Caco-2 (cell line): Measurements from ENCODE around the gene CNGA3. TPM values are rescaled to one million over a fixed set of nuclear protein-coding genes. Genes with fewer than 3 reads are reported as not detected.

ENCODE experiments used
- BruUV-seq: library from RNA; stranded (reverse); fragments of 400-500 nt; replicated peaks from 2 replicates; lab custom pipeline; 2021; lab: Mats Ljungman, UMichigan
- CTCF ChIA-PET: fragments of 300-600 bp; sonication (Branson Sonifier 250); formaldehyde crosslinking; loops from one replicate; lab custom pipeline; 2022; ENCODE audit warnings: antibody characterized with exemption; lab: Charles Lee
- POLR2A ChIA-PET: fragments of 300-600 bp; sonication (Branson Sonifier 250); formaldehyde crosslinking; loops from one replicate; lab custom pipeline; 2022; ENCODE audit warnings: antibody characterized with exemption; lab: Charles Lee
- DNase-seq, 2 experiments: peaks; one replicate each; pipeline versions ENCODE4 v3.0.0 to v3.0.0-alpha.2; 2020 to 2022
- H3K27me3 ChIP-seq: replicated peaks from 2 replicates; pipeline ENCODE4 v1.6.0; 2011; ENCODE audit warnings: low read length; ENCODE audit not compliant: control insufficient read depth, insufficient read depth
- H3K36me3 ChIP-seq: 2 replicates; pipeline ENCODE4 v1.5.1; 2011; ENCODE audit warnings: low read length; ENCODE audit not compliant: control insufficient read depth, insufficient read depth
- H3K4me1 ChIP-seq: fragments of 250-450 bp; sonication (Bioruptor Pico); 2 replicates; pipeline ENCODE4 v1.5.1; 2020; ENCODE audit warnings: mild to moderate bottlenecking
- H3K4me3 ChIP-seq: 2 replicates; pipeline ENCODE4 v1.5.1; 2011; ENCODE audit warnings: low read depth, mild to moderate bottlenecking, control low read depth, low read length
- H3K9me3 ChIP-seq: fragments of 250-450 bp; sonication (Bioruptor Pico); 2 replicates; pipeline ENCODE4 v1.5.1; 2020; ENCODE audit warnings: mild to moderate bottlenecking, moderate library complexity
- H3K27ac Mint-ChIP-seq: one replicate; pipeline ENCODE4 v1.8.0; 2022; ENCODE audit warnings: mixed read lengths; ENCODE audit not compliant: unreplicated experiment
- H3K27me3 Mint-ChIP-seq: one replicate; pipeline ENCODE4 v1.8.0; 2022; ENCODE audit warnings: mixed read lengths; ENCODE audit not compliant: insufficient read depth, unreplicated experiment
- H3K36me3 Mint-ChIP-seq: one replicate; pipeline ENCODE4 v1.8.0; 2022; ENCODE audit warnings: mild to moderate bottlenecking, mixed read lengths; ENCODE audit not compliant: insufficient read depth, unreplicated experiment
- H3K4me1 Mint-ChIP-seq: one replicate; pipeline ENCODE4 v1.8.0; 2022; ENCODE audit warnings: low read depth, mixed read lengths; ENCODE audit not compliant: unreplicated experiment
- H3K4me3 Mint-ChIP-seq: one replicate; pipeline ENCODE4 v1.8.0; 2022; ENCODE audit warnings: mild to moderate bottlenecking, moderate library complexity, mixed read lengths; ENCODE audit not compliant: unreplicated experiment
- H3K9me3 Mint-ChIP-seq: one replicate; pipeline ENCODE4 v1.8.0; 2022; ENCODE audit warnings: mixed read lengths; ENCODE audit not compliant: unreplicated experiment
- intact Hi-C: fragments of 100-400 bp; cut with micrococcal nuclease; formaldehyde crosslinking; loops from one replicate; pipeline ENCODE4 v1.10.0; 2022; ENCODE audit not compliant: unreplicated experiment
- total RNA-seq: library from RNA; stranded (reverse); gene quantifications from 2 replicates; pipeline ENCODE4 v1.2.3, GENCODE V29; 2022
- TF ChIP-seq, protein P1 (sequence below), 2 experiments: fragments of 200-600 bp in 1 of 2; IDR thresholded peaks; 1 replicate in 1 of 2; 2 replicates in 1 of 2; pipeline versions ENCODE4 v1.5.1 to v1.8.0; 2011 to 2022; ENCODE audit warnings: antibody characterized with exemption in 1 of 2, control low read depth in 1 of 2, inconsistent platforms in 1 of 2, low read depth in 1 of 2, low read length in 1 of 2, mild to moderate bottlenecking in 1 of 2, moderate library complexity in 1 of 2; ENCODE audit not compliant: insufficient read depth in 1 of 2, severe bottlenecking in 1 of 2, unreplicated experiment in 1 of 2

The CNGA3 gene
- total RNA-seq, 1 experiment from 2014 or later: not detected

DNA sequence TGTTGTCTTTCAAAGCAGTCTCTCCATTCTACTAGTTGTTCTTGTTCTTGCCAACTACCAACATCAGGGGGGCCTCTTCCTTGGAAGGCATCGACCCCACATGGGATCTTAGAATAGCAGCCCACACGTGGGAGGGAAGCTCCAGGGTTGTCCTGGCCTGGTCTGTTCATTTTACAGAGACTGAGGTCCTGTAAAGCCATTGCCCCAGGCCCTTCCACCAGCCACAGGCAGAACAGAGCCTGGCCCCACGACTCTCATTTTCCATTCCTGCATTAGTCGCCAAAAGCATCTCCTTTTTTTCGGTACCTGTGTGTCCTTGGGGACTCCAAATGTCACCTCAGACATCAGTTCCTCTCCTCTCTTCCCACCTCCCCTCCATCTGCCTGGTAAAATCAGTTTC, 28.0 kb downstream of the CNGA3 start:
- H3K4me1 ChIP-seq: no peaks in the 10 kb centered on the region
- no TSS peak for BruUV-seq
- POLR2A ChIA-PET: no interaction called here
- no peak overlapping the region for H3K4me3 Mint-ChIP-seq
- no peak overlapping the region for H3K4me3 ChIP-seq
- CTCF ChIA-PET: no interaction called here
- no peaks in the 10 kb centered on the region; the same call in 1 of the 2 replicates for H3K27me3 ChIP-seq
- H3K27me3 Mint-ChIP-seq: peaks cover 2% of the 10 kb centered on the region
- intact Hi-C loops: loop anchor here (10.0 kb wide), 1 partner anchor 189 kb away; no protein-coding TSS in a partner anchor
- no peak overlapping the region for H3K27ac Mint-ChIP-seq
- DNase-seq: no peak
- H3K9me3 ChIP-seq: no peaks in the 10 kb centered on the region
- TF ChIP-seq, protein P1, sequence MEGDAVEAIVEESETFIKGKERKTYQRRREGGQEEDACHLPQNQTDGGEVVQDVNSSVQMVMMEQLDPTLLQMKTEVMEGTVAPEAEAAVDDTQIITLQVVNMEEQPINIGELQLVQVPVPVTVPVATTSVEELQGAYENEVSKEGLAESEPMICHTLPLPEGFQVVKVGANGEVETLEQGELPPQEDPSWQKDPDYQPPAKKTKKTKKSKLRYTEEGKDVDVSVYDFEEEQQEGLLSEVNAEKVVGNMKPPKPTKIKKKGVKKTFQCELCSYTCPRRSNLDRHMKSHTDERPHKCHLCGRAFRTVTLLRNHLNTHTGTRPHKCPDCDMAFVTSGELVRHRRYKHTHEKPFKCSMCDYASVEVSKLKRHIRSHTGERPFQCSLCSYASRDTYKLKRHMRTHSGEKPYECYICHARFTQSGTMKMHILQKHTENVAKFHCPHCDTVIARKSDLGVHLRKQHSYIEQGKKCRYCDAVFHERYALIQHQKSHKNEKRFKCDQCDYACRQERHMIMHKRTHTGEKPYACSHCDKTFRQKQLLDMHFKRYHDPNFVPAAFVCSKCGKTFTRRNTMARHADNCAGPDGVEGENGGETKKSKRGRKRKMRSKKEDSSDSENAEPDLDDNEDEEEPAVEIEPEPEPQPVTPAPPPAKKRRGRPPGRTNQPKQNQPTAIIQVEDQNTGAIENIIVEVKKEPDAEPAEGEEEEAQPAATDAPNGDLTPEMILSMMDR (IDR thresholded peaks at IDR 0.05; ENCODE audit: insufficient read depth in 1 of 2, low read depth in 1 of 2, low read length in 1 of 2, severe bottlenecking in 1 of 2, unreplicated experiment in 1 of 2): no peak
- no peaks in the 10 kb centered on the region for H3K36me3 ChIP-seq
- H3K4me1 Mint-ChIP-seq: no peaks in the 10 kb centered on the region
- H3K36me3 Mint-ChIP-seq: no peaks in the 10 kb centered on the region
- H3K9me3 Mint-ChIP-seq: no peaks in the 10 kb centered on the region

DNA sequence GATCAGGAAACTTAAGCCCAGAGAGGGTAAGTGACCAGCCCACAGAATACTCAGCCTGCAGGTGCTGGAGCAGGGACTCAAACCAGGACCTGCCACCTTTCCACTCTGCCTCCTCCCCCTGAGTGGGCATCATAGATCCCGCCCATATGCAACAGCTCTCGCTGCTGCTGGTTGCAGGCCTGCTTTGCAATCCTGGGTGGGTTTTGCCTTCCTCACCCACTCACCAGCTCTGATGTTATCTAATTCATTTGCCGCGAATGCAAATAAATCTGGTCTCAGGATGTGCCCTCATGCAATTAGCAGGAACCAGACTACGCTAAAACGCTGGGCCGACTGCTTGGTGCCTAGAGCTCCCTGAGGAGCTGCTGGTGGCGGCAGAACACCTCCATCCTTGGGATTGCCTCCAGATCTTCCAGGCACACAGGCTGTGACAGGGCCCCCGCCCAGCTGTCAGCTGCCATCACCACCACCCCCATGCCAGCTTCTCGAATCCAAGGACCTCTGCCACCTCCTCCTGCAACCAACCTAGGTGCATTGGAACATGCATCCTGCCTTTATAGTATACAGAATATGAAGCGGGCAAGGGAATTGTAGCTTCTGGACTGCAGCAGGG, 28.8 kb downstream of the CNGA3 start:
- Mint-ChIP-seq H3K27me3 (peaks cover 2% of the 10 kb centered on the region), H3K36me3 (no peaks in the 10 kb centered on the region), H3K4me1 (no peaks in the 10 kb centered on the region), H3K27ac (no peak overlapping the region), H3K4me3 (no peak overlapping the region), H3K9me3 (no peaks in the 10 kb centered on the region)
- no TSS peak for BruUV-seq
- TF ChIP-seq, protein P1 (IDR thresholded peaks at IDR 0.05; ENCODE audit: insufficient read depth in 1 of 2, low read depth in 1 of 2, low read length in 1 of 2, severe bottlenecking in 1 of 2, unreplicated experiment in 1 of 2): no peak
- CTCF ChIA-PET: interaction anchor here (0.6 kb wide), 1 partner anchor 222 kb away, joined by 4 read pairs; no protein-coding TSS in a partner anchor
- H3K9me3 ChIP-seq: no peaks in the 10 kb centered on the region
- H3K36me3 ChIP-seq: no peaks in the 10 kb centered on the region
- DNase-seq: no peak
- intact Hi-C loops: loop anchor here (10.0 kb wide), 1 partner anchor 190 kb away; no protein-coding TSS in a partner anchor
- H3K27me3 ChIP-seq: no peaks in the 10 kb centered on the region; the same call in 1 of the 2 replicates
- H3K4me1 ChIP-seq: no peaks in the 10 kb centered on the region
- POLR2A ChIA-PET: no interaction called here
- no peak overlapping the region for H3K4me3 ChIP-seq

DNA sequence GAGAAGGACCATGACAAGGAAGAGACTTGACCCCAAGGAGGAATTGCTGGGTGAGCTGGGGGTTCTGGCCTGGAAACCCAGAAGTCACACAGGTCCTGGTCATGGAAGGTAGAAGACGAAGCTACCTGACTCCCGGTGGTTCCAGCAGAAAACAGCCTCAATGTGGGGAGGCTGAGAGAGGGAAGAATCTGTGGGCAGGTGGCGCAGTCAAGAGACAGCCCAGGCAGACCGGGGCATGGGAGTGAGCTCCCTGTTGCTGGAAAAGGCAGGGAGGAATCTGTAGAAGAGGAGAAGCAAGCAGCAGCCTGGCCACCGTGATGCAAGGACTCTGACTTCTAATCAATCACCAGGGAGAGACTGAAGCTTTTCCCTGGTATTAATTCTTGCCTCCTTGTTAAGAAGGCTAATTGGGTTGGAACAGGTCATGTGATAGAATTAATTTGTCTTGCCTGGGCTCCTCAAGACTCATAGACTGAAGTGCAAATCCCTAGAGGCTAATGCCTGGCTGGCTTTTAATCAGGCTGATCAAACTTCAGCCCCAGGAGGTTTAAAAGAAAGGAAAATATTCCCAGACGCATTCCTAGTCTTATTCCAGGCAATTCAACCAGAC, 30.1 kb downstream of the CNGA3 start:
- H3K27me3 Mint-ChIP-seq: peaks cover 2% of the 10 kb centered on the region
- H3K9me3 ChIP-seq: no peaks in the 10 kb centered on the region
- POLR2A ChIA-PET: no interaction called here
- CTCF ChIA-PET: no interaction called here
- H3K27me3 ChIP-seq: no peaks in the 10 kb centered on the region; the same call in 1 of the 2 replicates
- H3K4me1 Mint-ChIP-seq: no peaks in the 10 kb centered on the region
- no peak overlapping the region for H3K27ac Mint-ChIP-seq
- intact Hi-C loops: loop anchor here (10.0 kb wide), 1 partner anchor 192 kb away; no protein-coding TSS in a partner anchor
- H3K36me3 ChIP-seq: no peaks in the 10 kb centered on the region
- H3K4me1 ChIP-seq: no peaks in the 10 kb centered on the region
- no peak overlapping the region for H3K4me3 Mint-ChIP-seq
- no peaks in the 10 kb centered on the region for H3K9me3 Mint-ChIP-seq
- H3K36me3 Mint-ChIP-seq: no peaks in the 10 kb centered on the region
- H3K4me3 ChIP-seq: no peak overlapping the region
- BruUV-seq: no TSS peak
- no peak for DNase-seq
- TF ChIP-seq, protein P1 (IDR thresholded peaks at IDR 0.05; ENCODE audit: insufficient read depth in 1 of 2, low read depth in 1 of 2, low read length in 1 of 2, severe bottlenecking in 1 of 2, unreplicated experiment in 1 of 2): no peak
